HL-60/S4 (cell line): ENCODE results near the gene MED31.
"Not testable (repeated sequence)": the region's sequence is repeated elsewhere in the genome, so short reads cannot be mapped to it uniquely, and the experiment has no call there.

Experiments used
- in situ Hi-C: fragments of 300-500 bp; cut with MboI; formaldehyde crosslinking; loops from 2 replicates; pipeline ENCODE4 v1.14.3; 2022; ENCODE audit warnings: low sequenced_read_pairs

MED31 gene

DNA sequence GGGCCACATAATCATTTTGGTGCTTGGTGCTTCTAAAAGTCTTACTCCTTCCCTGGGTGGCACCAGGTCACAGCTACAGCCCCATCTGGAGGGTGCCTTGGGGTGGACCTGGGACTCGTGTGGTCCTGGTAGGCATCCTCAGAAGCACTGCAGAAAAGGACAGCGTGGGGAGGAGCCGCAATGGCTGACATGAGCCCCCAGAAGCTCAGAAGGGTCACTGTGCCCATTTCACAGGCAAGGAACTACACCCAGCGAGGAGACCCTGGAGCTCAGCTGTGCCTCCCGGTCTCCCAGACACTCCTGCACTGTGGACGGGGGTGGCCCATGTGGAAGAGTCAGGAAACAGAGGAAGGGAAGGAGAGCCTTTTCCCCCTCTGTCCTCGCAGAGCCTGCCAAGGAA, 26.5 kb upstream of the MED31 start:
- in situ Hi-C loops = no loop called here

- in situ Hi-C loops = no loop called here
Observed at GRCh38 chr17:6677158-6677831, 25.9 kb upstream of the MED31 start.

DNA sequence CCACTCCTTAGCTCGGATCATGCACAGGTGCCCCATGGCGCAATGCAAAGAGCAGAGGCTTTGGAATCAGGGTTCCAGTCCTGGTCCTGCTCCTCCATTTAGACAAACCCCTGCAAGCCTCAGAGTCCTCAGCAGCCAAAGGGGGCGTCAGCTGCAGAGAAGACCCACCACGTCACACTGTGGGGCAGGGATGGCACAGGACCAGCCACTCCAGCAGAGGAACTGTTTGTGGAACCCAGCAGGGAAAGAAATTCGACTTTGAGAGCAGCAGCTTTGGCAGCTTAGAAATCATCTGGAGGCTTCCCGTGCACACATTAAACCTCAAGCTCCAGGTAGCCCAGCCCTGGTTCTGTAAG, 25.4 kb upstream of the MED31 start:
- in situ Hi-C loops = no loop called here

DNA sequence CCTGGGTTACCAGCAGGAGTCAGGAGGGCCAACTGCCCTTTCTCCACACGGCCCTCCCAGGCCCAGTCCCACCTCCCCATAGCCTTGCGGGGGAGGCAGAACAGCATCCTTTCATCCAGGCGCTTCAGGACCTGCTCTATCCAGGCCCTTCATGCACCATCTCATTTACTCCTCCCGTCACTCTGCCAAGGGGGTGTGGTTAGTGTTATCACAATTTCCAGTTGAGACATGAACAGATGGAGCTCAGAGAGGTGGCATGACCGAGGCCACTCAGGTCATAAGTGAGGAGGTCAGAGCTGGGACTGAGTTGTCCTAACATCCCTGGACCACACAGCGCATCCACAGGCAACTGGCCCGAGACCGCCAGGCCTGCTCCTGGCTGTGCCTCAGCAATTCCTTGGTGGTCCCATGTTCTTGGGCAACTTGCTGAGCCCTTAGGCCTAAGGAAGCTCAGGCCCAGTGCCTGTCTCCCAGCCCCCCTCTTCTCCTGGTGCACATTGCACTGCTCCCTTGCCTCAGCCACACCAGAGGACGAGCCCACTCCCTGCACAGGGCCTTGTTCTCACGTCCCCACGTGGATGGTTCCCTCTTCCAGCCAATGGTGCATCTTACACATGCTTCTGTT, 23.9 kb upstream of the MED31 start:
- in situ Hi-C loops = no loop called here

DNA sequence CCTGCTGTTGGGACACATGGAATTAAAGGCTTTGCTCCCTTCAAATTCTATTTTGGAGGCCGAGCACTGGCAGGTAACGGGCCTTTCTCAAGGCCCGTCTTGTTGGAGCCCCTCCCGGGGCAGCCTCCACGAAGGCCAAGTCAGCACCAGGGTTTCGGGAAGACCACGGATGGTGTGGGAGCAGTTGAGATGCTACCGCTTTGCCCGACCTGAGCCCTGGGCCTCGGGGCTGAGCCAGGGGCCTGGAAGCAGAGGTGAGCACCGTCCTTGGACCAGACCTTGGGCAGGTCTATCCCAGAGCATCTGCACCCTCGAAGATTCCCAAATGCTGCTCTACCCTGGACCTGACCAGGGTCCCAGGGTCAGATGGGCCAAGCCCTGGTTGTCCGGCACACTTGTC, 23.2 kb upstream of the MED31 start:
- in situ Hi-C loops = no loop called here

DNA sequence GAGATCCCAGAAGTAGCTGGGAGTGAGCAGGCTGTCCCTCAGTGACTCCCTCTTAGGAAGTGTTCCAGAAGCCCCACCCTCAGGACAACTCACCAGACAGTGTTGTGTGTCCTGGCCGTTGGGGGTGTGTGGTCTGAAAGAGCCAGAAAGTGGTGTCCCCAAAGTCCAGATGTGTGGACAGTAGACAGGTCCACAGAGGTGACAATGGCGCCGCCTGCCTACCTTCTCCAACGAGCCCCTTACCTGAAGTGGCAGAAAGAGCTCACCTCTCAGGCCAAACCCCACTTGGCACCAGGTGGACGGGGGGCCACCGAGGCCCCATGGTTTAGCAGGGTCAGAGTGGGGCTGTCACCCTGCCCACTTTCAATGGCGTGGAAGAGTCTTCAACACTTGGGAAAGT, 20.0 kb upstream of the MED31 start:
- in situ Hi-C loops = no loop called here

- in situ Hi-C loops = no loop called here
Observed at GRCh38 chr17:6670999-6671398, 19.6 kb upstream of the MED31 start.

DNA sequence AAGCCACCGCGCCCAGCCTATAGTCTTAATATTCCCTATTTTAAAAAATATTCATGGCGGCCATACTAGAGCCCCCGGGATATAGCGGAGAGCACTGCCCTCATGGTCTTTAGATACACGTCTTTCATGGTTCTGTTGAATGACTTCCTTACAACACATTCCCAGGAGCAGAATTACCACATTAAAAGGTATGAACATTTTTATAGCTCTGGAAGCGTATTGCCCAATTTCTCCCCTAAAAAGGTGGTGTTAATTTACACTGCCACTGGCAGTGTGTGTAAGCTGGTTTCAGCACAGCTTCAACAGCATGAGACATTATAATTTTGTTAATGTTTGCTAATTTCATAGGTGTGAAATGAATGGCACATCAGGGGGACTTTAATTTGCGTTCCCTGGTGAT, 19.2 kb upstream of the MED31 start:
- in situ Hi-C loops = no loop called here

DNA sequence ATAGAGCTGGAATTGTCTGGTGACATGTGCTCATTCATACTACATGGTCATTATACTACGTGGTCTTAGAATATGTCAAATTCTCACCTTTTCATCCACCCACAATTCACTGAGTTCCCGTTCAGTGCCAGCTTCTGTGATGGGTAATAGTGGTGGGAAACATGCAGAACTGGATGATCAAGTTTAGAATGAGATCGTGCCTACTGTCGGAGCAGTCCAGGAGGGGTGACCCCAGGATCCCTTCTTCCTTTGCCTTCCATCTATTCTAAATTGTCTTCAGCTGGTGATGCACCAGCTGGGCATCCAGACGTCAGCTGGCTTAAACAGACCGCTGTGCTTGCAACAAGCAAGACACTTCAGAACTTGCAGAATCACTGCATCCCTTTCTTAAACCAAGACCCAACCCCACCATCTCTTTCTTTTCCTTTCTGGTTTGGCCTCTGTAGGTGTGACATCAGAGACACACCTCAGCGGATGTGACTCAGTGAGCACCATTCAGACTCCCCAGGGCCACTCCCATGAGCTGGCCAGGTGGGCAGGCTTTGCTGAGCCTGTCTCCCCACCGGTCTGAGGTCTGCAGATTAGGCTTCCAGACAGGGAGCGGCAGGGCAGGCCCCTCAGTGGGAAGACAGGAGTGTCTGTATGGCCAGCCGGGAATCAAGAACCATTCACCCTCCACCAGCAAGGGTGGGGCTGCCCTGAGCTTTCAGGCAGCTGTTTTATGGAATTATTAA, 18.2 kb upstream of the MED31 start:
- in situ Hi-C loops = loop anchor here (10.0 kb wide), 1 partner anchor 335 kb away; no protein-coding TSS in a partner anchor

GRCh38 chr17:6668727-6669425, 17.5 kb upstream of the MED31 start:
- in situ Hi-C loops = loop anchor here (10.0 kb wide), 1 partner anchor 336 kb away; no protein-coding TSS in a partner anchor

- in situ Hi-C loops = loop anchor here (10.0 kb wide), 1 partner anchor 337 kb away; no protein-coding TSS in a partner anchor
Observed at GRCh38 chr17:6668219-6668618, 16.8 kb upstream of the MED31 start.

GRCh38 chr17:6667516-6667915, 16.1 kb upstream of the MED31 start:
- in situ Hi-C loops = loop anchor here (10.0 kb wide), 1 partner anchor 337 kb away; no protein-coding TSS in a partner anchor

DNA sequence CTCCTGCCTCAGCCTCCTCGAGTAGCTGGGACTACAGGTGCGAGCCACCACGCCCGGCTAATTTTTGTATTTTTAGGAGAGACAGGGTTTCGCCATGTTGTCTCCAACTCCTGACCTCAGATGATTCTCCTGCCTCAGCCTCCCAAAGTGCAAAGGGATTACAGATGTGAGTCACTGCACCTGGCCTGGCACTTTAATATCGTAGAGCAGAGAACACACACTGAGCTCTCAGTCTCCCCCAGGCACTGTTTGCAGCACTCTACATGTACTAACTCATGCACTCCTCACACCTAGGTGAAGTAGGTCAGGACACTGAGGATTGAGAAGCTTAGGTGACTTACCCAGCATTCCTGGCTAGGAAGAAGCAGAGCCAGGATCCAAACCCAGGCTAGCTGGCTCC, 15.2 kb upstream of the MED31 start:
- in situ Hi-C loops = loop anchor here (10.0 kb wide), 1 partner anchor 338 kb away; no protein-coding TSS in a partner anchor

DNA sequence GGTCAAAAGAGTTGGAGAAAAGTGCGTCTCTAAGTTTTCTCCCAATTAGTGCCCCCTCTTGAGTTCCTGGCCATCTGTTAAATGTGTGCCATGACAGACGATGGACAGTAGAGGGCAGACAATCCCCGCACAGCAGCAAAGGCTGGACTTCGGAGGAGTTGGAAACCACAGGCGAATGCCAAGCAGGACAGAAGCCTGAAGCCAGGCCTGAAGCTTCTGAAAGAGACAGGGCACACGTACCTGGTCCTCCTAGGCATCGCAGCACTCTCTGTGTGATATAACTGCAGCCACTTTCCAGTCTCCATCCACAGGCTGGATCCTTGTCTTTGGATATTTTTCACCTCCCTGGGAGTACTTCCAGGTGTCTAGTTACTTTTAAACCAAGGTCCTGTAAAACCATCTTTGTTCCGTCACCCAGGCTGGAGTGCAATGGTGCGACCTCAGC, 14.7 kb upstream of the MED31 start:
- in situ Hi-C loops = loop anchor here (10.0 kb wide), 1 partner anchor 339 kb away; no protein-coding TSS in a partner anchor

GRCh38 chr17:6663200-6663599, 11.8 kb upstream of the MED31 start:
- in situ Hi-C loops = loop anchor here (10.0 kb wide), 1 partner anchor 342 kb away; no protein-coding TSS in a partner anchor

GRCh38 chr17:6661464-6661848, 10.1 kb upstream of the MED31 start:
- in situ Hi-C loops = loop anchor here (10.0 kb wide), 1 partner anchor 343 kb away; no protein-coding TSS in a partner anchor

GRCh38 chr17:6660805-6661463, 9.5 kb upstream of the MED31 start:
- in situ Hi-C loops = loop anchor here (10.0 kb wide), 1 partner anchor 344 kb away; no protein-coding TSS in a partner anchor

DNA sequence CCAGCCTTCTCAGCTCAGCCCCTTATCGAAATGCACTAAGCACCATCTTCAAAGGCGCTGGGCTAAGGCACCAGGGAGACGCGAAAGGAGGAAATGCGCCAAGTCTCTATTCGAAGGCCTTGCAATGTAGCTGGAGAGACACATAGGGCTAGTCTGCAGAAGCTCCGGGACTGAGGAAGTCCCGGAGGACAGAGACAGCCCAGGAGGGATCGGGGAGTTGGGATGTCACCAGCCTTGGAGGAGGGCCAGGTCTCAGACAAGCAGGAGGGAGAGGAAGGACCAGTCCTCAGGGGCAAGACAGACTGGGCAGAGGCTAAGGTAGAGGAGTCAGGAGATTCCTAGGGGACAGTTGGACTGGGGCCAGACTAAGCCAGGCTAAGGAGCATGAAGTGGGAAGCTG, 8.7 kb upstream of the MED31 start:
- in situ Hi-C loops = loop anchor here (10.0 kb wide), 1 partner anchor 345 kb away; no protein-coding TSS in a partner anchor

DNA sequence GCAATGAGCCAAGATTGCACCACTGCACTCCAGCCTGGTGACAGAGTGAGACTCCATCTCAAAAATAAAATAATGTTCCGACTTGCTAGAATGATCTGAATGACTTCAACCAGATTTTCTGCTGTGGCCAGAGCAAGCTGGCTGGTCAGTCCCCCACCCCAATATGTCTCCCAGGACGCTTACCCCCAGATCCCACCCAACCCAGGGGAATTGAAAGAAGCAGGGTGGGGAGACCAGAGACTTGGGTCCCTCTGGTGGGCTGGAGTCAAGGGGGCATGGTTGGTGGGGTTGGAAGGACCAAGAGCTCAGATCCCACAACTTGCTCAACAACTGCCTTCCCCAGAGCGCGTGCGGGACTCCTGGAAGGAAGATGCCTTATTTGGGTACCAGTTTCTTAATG, 7.0 kb upstream of the MED31 start:
- in situ Hi-C loops = not testable (repeated sequence)

GRCh38 chr17:6657633-6658287, 6.4 kb upstream of the MED31 start:
- in situ Hi-C loops = no loop called here
